Fibroblast of the aortic adventitia (primary cell): ENCODE measurements around the gene BEST3. TPM values are rescaled to one million over a fixed set of nuclear protein-coding genes. Genes with fewer than 3 reads are reported as not detected.
"Not testable (repeated sequence)": the region's sequence is repeated elsewhere in the genome, so short reads cannot be mapped to it uniquely, and the experiment has no call there.

ENCODE experiments used
- DNase-seq: peaks from one replicate; pipeline ENCODE4 v3.0.0-alpha.2; 2010; ENCODE audit warnings: low read depth
- H3K4me3 ChIP-seq: 2 replicates; pipeline ENCODE4 v1.5.1; 2011; ENCODE audit warnings: low read depth, mild to moderate bottlenecking, control low read depth, low read length, moderate library complexity
- total RNA-seq: library from RNA; depleted of rRNA; stranded (reverse); fragments of >200 nt; gene quantifications from 2 replicates; pipeline ENCODE4 v1.2.3, GENCODE V29; 2012; ENCODE audit warnings: low replicate concordance
- TF ChIP-seq, protein P1 (sequence below): IDR thresholded peaks from 2 replicates; pipeline ENCODE4 v1.5.1; 2011; ENCODE audit warnings: mild to moderate bottlenecking, low read length, control low read depth, inconsistent platforms; ENCODE audit not compliant: insufficient read depth

The BEST3 gene
- total RNA-seq, 1 donor = not detected

DNA sequence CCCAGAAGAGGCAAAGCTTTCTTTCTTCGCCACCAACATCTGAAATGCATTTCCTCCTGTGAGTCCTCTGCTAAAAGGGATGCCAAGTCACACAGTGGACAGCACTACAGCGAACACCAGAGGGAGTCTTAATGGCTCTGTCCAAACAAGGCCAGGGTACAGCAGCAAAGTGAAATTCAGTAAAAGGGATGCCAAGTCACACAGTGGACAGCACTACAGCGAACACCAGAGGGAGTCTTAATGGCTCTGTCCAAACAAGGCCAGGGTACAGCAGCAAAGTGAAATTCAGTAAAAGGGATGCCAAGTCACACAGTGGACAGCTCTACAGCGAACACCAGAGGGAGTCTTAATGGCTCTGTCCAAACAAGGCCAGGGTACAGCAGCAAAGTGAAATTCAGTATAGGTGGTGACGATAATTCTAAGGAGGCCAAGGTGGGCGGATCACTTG is 34.1 kb downstream of the BEST3 start:
- TF ChIP-seq, protein P1, sequence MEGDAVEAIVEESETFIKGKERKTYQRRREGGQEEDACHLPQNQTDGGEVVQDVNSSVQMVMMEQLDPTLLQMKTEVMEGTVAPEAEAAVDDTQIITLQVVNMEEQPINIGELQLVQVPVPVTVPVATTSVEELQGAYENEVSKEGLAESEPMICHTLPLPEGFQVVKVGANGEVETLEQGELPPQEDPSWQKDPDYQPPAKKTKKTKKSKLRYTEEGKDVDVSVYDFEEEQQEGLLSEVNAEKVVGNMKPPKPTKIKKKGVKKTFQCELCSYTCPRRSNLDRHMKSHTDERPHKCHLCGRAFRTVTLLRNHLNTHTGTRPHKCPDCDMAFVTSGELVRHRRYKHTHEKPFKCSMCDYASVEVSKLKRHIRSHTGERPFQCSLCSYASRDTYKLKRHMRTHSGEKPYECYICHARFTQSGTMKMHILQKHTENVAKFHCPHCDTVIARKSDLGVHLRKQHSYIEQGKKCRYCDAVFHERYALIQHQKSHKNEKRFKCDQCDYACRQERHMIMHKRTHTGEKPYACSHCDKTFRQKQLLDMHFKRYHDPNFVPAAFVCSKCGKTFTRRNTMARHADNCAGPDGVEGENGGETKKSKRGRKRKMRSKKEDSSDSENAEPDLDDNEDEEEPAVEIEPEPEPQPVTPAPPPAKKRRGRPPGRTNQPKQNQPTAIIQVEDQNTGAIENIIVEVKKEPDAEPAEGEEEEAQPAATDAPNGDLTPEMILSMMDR = peak; percentile 10
- not testable (repeated sequence) for H3K4me3 ChIP-seq, DNase-seq

DNA sequence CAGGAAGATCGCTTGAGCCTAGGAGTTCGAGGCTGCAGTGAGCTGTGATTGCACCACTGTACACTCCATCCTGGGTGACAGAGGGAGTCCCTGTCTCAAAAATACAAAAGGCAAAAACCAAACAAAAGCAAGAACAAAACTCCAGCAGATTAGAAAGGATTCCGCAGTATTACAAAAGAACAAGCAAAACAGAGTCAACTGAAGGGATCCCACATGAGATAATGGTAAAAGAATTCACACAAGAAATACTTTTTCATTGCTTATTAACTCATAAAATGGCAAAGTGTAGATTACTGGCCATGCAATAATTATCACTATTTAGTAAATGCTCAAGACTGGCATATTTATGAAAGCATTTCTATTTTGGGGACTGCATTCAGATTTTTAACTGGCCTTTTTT is 35.4 kb downstream of the BEST3 start:
- no peak for DNase-seq
- H3K4me3 ChIP-seq = no peak overlapping the region
- TF ChIP-seq, protein P1 = no peak

DNA sequence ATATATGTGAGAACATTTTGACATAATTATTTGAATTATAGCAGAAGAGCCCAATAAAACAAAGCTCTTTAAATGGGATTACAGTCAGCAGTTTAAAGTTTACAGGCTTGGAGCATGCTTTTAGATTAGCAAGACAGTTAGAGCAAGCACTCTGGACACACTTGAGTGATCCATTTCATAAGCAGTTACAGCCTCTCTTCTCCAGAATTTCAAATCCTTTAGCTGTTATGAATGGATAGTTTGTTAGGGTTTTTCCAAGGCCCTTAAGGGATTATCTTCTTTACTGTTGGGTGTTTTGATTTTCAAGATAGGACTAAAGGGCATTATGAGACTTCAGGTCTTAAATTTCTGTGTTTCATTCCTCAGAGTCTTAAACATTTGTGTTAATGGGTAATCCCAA is 36.3 kb downstream of the BEST3 start:
- TF ChIP-seq, protein P1 = no peak
- H3K4me3 ChIP-seq = no peak overlapping the region
- DNase-seq = no peak

DNA sequence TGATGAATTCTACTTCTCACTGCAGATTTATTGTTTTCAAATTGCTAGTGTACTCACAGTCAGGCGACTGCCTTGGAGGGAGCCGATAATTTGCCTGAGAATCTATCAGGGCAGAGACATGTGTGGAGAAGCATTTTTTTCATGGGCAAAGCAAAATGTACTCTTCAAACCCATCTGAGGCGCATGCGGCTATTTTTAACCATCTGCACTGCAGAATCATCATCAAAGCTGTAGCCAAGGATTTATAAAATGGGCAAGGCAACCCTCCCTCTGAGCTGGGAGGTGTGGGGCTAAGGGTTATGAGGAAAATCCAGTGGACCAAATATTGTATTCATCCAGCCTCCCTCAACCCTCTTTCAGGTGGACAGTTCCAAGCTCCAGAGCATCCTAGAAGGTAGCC is 37.7 kb downstream of the BEST3 start:
- TF ChIP-seq, protein P1 = no peak
- no peak overlapping the region for H3K4me3 ChIP-seq
- no peak for DNase-seq

DNA sequence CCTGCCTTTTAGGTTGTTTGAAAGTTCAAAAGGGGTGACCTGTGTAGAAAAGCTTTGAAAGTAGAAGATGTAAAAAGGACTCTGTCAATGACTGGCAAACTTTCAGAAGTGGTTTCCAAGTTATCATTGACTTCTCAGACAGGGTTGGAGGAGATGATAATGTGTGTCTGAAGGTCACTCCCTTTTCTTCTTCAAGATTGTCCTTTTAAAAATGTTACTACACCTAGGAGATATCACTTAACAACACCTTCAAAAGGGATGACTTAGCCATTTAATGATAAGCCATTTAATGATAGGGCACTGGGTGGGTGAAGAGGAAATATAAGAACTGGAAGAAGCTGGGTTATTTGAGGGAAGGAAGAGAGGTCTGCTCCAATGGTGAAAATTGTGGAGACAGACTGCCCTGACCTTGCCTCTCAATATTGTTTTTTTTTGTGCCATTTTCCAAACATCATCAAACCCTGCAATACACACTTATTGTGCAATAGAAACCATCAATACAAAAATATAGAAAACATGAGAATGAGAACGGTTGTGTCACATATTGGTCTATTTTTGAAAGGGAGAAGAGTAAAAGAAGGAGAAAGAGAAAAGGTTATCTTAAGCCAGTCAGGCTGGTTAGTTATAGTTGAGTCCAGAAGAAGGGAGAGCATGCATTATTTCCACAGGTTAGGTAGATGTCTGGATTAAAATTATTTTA is 38.8 kb downstream of the BEST3 start:
- no peak for DNase-seq
- no peak overlapping the region for H3K4me3 ChIP-seq
- TF ChIP-seq, protein P1 = no peak

DNA sequence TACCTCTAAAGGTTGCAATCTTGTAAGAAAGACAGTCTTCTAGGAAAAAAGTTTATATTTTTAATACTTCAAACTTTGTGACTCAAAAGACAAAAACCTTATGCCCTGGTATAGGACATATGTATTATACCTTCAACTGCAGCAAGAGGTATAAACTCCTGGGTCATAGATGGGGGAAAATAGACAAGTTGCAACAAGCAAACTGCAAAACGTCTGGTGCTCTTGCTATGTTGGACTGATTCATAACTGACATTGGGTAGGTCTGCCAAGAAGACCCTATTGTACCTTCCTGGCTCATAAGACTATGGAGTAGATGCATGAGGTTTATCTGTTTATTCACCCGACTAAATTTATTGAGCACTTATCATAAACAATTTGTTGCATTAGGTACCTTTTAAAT is 40.9 kb downstream of the BEST3 start:
- TF ChIP-seq, protein P1 = no peak
- no peak for DNase-seq
- H3K4me3 ChIP-seq = no peak overlapping the region
